ENCODE results near the gene FBXO31.

GRCh38 chr16:87308826-87309225 is 74.8 kb downstream of the FBXO31 start:
- no peak for TF ChIP-seq CTCF (IDR thresholded peaks at IDR 0.05)
- no peak for TF ChIP-seq POLR2A (IDR thresholded peaks at IDR 0.05)

All from adrenal gland (tissue), 5 donors.